ENCODE measurements around the gene SAMD10. TPM values are rescaled to one million over a fixed set of nuclear protein-coding genes. Genes with fewer than 3 reads are reported as not detected.
A peak's percentile ranks its signal among the peaks of the same experiment; 100 is the strongest.

The SAMD10 gene
- total and polyA plus RNA-seq, 12 donors: 3.4 to 8.8 (median 4.0) TPM

- H3K4me3 ChIP-seq: no peak overlapping the region
- DNase-seq: peak in 1 of 2 donors; percentile 19
- no peaks in the 10 kb centered on the region for H3K27me3 ChIP-seq
- 90 to 92% methylated on average over 28 to 35 of the region's 35 CpGs for WGBS, 2 donors
- peaks cover 0 to 66% (median 45%) of the 10 kb centered on the region in 9 donors for H3K36me3 ChIP-seq
- peaks cover 27 to 70% (median 59%) of the 10 kb centered on the region in 9 donors for H3K4me1 ChIP-seq
- peak overlapping the region in 5 of 10 donors; percentile 14 to 84 (median 65) for H3K27ac ChIP-seq
- H3K9me3 ChIP-seq: no peaks in the 10 kb centered on the region
- intact Hi-C loops (cut with DNase I): no loop called here
- ATAC-seq: no peak
- no peak for TF ChIP-seq CTCF (IDR thresholded peaks at IDR 0.05)
Observed at GRCh38 chr20:63944078-63944941, 35.1 kb downstream of the SAMD10 start.

- WGBS, 2 donors: 92 to 93% methylated on average over 3 of the region's 3 CpGs
- Histone ChIP-seq H3K36me3 (peaks cover 0 to 72% (median 51%) of the 10 kb centered on the region in 9 donors), H3K27me3 (no peaks in the 10 kb centered on the region), H3K27ac (peak overlapping the region in 7 of 10 donors; percentile 27 to 84 (median 74)), H3K4me3 (no peak overlapping the region), H3K4me1 (peaks cover 26 to 64% (median 53%) of the 10 kb centered on the region in 9 donors), H3K9me3 (no peaks in the 10 kb centered on the region)
- intact Hi-C loops (cut with DNase I): no loop called here
- DNase-seq: peak in 1 of 2 donors; percentile 9
- TF ChIP-seq CTCF (IDR thresholded peaks at IDR 0.05): no peak
- ATAC-seq: no peak
Observed at GRCh38 chr20:63943808-63944077, 35.7 kb downstream of the SAMD10 start.

- Histone ChIP-seq H3K36me3 (peaks cover 0 to 77% (median 51%) of the 10 kb centered on the region in 9 donors), H3K27ac (peak overlapping the region; percentile 27 to 84 (median 70)), H3K27me3 (no peaks in the 10 kb centered on the region), H3K9me3 (no peaks in the 10 kb centered on the region), H3K4me1 (peaks cover 22 to 58% (median 47%) of the 10 kb centered on the region in 9 donors), H3K4me3 (no peak overlapping the region)
- intact Hi-C loops (cut with DNase I): no loop called here
- ATAC-seq: no peak
- WGBS, 2 donors: 66 to 68% methylated on average over 19 of the region's 19 CpGs
- no peak for TF ChIP-seq CTCF (IDR thresholded peaks at IDR 0.05)
- peak in 1 of 2 donors; percentile 23 for DNase-seq
Observed at GRCh38 chr20:63942969-63943807, 36.3 kb downstream of the SAMD10 start.

GRCh38 chr20:63942250-63942951 lies 37.0 kb downstream of the SAMD10 start:
- peak in 5 of 8 donors; percentile 18 to 55 (median 41) for ATAC-seq
- H3K4me1 ChIP-seq: peaks cover 16 to 51% (median 39%) of the 10 kb centered on the region in 9 donors
- WGBS, 2 donors: 50 to 51% methylated on average over 30 of the region's 30 CpGs
- peaks cover 0 to 85% (median 54%) of the 10 kb centered on the region in 9 donors for H3K36me3 ChIP-seq
- no peak overlapping the region for H3K4me3 ChIP-seq
- intact Hi-C loops (cut with DNase I): no loop called here
- peak in 1 of 2 donors; percentile 35 for DNase-seq
- H3K9me3 ChIP-seq: no peaks in the 10 kb centered on the region
- no peak for TF ChIP-seq CTCF (IDR thresholded peaks at IDR 0.05)
- no peaks in the 10 kb centered on the region for H3K27me3 ChIP-seq
- H3K27ac ChIP-seq: peak overlapping the region; percentile 27 to 84 (median 70)

Data from heart right ventricle (tissue), 16 donors.